Astrocyte of the cerebellum (primary cell): ENCODE data around the gene INHBB.

Experiments used
- DNase-seq: peaks from one replicate; pipeline ENCODE4 v3.0.0-alpha.2; 2011; ENCODE audit warnings: low read depth
- H3K4me3 ChIP-seq: 2 replicates; pipeline ENCODE4 v1.5.1; 2011; ENCODE audit warnings: mild to moderate bottlenecking, low read depth, low read length, moderate library complexity
- CTCF ChIP-seq: IDR thresholded peaks from 2 replicates; pipeline ENCODE4 v1.5.1; 2012; ENCODE audit warnings: low read length, low read depth, moderate library complexity, mild to moderate bottlenecking; ENCODE audit errors: missing control alignments
- in situ Hi-C: cut with HindIII; loops from 2 replicates; pipeline ENCODE4 v1.10.0; 2017; ENCODE audit warnings: low sequenced_read_pairs

The INHBB gene

DNA sequence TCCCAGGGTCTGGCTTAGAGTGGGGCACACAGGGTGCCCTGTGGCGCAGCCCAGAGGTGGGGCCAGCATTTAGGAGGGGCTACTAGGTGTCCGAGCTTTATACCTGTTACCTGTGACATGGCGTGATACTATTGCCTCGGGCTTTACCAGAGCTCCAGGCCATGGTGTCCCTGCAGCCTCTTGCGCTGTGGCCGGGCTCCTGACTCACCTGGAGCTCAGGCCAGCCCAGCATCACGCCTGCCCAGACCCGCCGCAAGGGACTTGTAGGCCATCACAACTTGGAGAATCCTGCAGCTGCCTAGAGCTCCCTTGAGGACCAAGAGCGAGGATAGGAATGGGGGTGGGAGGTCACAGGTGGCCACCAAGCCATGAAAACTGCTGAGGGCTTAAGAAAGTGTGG is 8.0 kb downstream of the INHBB start:
- in situ Hi-C loops, result no loop called here
- H3K4me3 ChIP-seq, result no peak overlapping the region
- no peak for DNase-seq
- TF ChIP-seq CTCF, result no peak

DNA sequence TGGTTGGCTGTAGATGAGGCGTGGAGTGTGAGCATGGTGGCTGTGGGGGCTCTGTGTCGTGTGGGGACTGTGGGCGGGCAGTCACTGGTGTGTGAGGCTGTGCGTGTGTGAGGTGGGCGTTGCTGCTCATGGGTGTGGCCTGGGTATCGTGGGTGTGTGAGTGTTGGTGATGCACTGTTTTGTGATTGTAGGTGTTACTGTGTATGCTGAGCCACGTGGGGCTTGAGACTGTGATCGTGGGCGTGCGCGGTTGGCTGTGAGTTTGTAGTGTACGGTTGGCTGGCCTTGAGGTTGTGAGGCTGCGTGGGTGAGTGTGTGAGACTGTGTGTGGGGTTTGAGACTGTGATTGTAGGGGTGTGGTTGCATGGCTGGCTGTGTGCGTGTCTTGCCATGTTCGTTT is 8.5 kb downstream of the INHBB start:
- in situ Hi-C loops, result no loop called here
- TF ChIP-seq CTCF, result no peak
- no peak for DNase-seq
- H3K4me3 ChIP-seq, result no peak overlapping the region

DNA sequence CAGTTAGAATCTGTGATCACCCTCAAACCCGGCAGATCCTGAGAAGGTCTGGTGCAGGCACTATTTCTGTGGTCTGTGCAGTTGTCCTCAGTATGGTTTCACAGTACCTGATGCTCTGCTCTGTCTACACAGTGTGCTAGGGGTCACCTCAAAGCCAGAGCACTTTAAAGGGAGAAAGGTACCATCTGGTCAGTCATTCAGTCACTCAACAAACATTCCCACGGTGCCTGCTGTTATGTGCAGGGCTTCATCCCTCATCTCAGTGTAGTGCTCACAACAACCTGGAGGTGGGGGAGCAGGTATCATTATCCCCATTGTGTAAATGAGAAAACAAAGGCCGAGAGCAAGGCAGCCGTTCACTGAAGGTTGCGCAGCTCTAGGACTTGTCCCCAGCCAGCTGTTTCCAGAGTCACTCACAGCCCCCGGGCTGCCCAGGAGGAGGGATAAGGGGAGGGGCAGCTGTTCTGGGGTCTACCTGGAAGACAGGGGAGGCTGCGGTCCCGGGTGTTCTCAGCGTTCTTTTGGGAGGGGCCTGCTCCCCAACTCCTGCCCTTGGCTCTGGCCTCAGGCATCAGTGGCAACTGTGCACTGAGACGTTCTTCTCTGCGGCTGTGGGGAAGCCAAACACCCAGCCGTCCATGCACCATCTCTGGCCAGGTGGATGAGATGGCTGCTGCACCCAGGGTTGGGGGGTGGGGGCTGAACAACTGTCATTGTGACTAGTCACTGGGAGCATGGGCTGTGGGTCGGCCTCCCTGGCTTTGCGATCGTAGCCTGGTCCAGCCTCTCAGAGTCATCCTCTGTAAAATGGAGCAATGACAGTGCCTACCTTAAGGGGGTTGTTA is 9.2 kb downstream of the INHBB start:
- no peak for TF ChIP-seq CTCF
- in situ Hi-C loops, result no loop called here
- DNase-seq, result no peak

DNA sequence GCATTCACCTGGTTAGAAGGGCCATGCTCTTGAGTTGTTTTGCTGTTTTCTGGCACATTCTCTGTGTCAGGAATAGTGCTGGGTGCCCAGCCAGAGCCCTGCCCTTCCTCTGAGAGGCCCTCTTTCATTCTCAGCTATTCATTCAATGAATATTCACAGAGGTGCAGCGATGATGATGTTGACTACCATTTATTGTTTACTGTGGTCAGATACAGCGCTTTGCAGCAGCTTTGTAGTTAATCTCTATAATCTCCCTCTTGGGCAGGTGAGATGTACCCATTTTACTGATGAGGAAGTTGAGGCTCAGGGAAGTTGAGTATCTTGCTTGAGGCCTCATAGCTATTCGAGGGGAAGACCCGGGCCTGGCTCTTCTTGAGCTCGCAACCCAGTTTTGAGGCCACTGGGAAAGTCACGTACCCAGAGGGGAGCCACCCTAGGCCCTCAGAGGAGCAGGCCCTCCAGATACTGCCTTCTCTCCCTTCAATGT is 9.9 kb downstream of the INHBB start:
- no peak overlapping the region for H3K4me3 ChIP-seq
- in situ Hi-C loops, result no loop called here
- no peak for DNase-seq
- no peak for TF ChIP-seq CTCF

More for the DNA sequence above, 9.2 kb downstream of the INHBB start:
- H3K4me3 ChIP-seq, result no peak overlapping the region

DNA sequence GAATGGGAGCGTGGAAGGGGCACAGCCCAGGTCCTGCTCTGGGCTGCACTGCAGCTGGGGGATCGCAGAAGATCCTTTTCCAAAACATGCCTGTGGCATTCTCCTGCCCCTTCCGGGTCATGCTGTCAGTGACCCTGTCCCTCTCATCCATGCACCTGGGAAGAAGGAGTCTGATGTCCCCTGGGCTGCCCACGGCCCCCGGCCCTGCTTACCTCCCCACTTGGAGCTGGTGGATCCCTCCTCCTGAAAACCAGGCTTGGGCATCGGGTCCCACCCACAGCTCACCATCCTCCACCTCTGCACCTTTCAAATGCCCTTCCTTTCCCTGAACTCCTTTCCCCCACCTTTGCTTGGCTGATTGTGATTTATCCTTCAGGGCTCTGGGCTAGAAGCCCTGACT is 11.8 kb downstream of the INHBB start:
- no peak for DNase-seq
- no peak overlapping the region for H3K4me3 ChIP-seq
- in situ Hi-C loops, result no loop called here
- TF ChIP-seq CTCF, result no peak

- DNase-seq, result no peak
- H3K4me3 ChIP-seq, result no peak overlapping the region
- no peak for TF ChIP-seq CTCF
- in situ Hi-C loops, result no loop called here
These were observed 13.0 kb downstream of the INHBB start for GRCh38 chr2:120358734-120359465.
